Left colon (tissue), 2 donors: ENCODE measurements around the gene G6PD. TPM values are rescaled to one million over a fixed set of nuclear protein-coding genes. Genes with fewer than 3 reads are reported as not detected.

Experiments
- ATAC-seq: fragments of 200-7000 bp; cut with Tn5 transposase; one replicate; pipeline ENCODE4 v1.9.1; 2020; ENCODE audit warnings: mild to moderate bottlenecking, moderate library complexity
- DNase-seq, 2 donors: peaks; one replicate each; pipeline ENCODE4 v3.0.0-alpha.2; 2020
- intact Hi-C, 2 donors: fragments of 100-400 bp; cut with DNase I in 1 of 2; cut with micrococcal nuclease in 1 of 2; formaldehyde crosslinking; loops; one replicate each; pipeline versions ENCODE4 v1.11.2 to v1.14.0; 2022; cut with DNase I, micrococcal nuclease
- total RNA-seq, 2 donors: library from RNA; stranded (reverse); fragmentation: NEBNext Ultra II Directional; extraction: Animal tissue kit (Norgen Biotek cat#: 25700); gene quantifications; one replicate each; pipeline ENCODE4 v1.2.1, GENCODE V29; 2021
- donor health status: DM: no; HTN: no; CAD: no.
- donor health status: DM: yes; HTN: yes; CAD: no.

The G6PD gene
- total RNA-seq, 2 donors from 2014 or later, result 30.5 to 34.2 TPM

DNA sequence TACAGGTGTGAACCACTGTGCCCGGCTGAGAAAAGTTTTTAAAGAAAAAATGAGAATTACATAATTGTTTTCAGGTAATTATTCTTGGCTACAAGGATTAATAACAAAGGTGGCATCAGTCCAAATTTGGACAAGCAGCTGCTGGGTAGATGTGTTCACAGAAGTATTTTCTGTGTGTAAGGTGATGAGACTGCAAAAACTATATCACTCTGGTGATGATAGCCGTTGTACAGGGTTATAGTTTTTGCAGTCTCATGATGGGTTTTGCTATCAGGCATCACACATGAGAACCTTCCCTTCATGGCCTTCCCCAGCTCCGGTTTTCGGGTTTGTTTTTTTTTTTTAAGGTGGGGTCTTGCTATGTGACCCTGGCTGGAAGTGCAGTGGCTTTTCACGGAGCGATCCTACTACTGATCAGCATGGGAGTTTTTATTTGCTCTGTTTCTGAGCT is 51.1 kb downstream of the G6PD start:
- DNase-seq (no peak), ATAC-seq (no peak)
- intact Hi-C loops, result no loop called here

DNA sequence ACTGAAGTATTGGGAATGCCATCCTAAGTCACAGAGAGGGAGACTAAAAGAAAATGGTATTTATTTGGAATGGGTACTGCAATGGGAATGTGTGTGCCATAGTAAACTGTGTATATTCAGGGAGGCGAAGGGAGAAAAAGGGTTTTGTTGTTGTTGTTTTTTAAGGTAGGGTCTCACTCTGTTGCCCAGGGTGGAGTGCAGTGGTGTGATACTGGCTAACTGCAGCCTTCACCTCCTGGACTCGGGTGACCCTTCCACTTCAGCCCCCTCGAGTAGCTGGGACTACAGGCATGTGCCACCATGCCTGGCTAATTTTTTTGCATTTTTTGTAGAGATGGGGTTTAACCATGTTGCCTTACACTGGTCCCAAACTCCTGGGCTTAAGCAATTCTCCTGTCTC is 51.9 kb downstream of the G6PD start:
- intact Hi-C loops, result no loop called here
- ATAC-seq, result no peak
- no peak for DNase-seq

DNA sequence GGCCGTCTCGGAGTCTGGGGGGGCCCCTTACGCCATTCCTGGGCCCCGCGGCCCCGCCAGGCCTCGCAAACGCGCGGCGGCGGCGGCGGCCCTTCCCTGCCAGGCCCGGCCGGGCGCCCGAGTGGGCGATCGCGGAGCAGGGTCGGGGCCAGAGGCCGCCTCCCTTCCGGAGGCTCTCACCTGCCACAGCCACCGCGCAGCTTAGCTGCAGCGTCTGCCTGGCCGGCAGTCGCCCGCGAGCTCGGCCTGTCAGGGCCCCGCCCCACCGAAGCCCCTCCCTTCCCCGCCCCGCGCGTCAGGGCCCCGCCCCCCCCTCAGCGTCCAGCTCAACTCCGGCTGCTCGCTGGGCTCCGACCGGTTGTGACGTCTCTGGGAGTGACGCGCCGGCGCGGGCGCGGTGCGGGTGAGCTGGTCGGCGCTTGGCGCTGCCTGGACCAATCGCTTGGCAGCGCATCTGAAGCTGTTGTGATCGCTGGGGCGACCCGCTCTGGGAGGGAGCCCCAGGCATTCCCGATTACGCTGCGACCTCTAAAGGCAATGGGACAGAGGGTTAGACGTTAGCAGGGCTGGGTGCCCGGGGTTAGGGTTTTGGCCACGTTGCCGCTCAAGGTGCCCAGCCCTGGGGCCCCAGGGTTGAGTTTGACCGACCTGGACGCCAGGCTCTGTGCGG is 56.1 kb downstream of the G6PD start, which contains the start of gene SLC10A3:
TSS of gene SLC10A3 (minus strand) at position 216 of the 670 bp plus-strand sequence. CDS start 1,689 bp downstream, outside the sequence.
- ATAC-seq (peak; percentile 86), DNase-seq (peak; percentile 90 to 93)
- intact Hi-C loops, result no loop called here

DNA sequence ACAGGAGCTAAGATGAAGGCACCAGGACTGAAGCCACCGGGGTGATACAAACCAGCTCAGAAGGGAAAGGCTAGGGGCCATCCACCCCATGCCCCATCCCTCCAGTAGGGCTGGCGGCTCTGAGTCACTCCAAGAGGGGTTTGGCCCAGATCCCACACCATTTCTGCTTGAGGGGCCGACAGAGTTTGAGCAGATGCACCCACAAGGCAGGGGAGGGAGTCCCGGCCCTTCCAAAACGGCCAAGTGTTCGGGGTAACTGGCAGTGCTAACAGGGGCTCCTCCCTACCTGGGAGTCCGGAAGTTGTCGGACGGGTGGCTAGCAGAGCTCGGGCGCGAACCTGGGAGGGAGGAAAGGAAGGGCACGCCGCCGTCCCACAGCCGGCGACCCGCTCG is 56.6 kb downstream of the G6PD start:
- intact Hi-C loops, result no loop called here
- ATAC-seq, result peak; percentile 19
- DNase-seq, result peak; percentile 43

DNA sequence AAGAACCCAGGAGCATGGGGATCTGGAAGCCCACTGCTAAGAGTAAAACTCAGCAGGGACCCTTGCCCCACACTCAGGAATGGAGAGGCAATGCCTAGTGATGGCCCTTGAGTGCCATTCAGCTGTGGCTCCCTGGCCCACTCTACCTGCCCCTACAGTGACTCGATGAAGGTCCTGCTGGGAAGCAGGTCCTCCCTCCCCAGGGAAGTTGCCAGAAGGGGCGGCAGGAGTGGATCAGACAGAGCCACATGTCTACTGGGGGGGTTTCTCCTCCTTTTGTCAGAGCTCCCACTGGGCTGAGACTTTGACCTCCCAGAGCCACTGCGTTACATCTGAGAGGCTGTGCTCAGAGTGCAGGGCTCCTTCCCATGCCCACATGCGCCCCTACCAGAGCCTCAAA is 57.5 kb downstream of the G6PD start:
- intact Hi-C loops, result no loop called here
- ATAC-seq (no peak), DNase-seq (no peak)

DNA sequence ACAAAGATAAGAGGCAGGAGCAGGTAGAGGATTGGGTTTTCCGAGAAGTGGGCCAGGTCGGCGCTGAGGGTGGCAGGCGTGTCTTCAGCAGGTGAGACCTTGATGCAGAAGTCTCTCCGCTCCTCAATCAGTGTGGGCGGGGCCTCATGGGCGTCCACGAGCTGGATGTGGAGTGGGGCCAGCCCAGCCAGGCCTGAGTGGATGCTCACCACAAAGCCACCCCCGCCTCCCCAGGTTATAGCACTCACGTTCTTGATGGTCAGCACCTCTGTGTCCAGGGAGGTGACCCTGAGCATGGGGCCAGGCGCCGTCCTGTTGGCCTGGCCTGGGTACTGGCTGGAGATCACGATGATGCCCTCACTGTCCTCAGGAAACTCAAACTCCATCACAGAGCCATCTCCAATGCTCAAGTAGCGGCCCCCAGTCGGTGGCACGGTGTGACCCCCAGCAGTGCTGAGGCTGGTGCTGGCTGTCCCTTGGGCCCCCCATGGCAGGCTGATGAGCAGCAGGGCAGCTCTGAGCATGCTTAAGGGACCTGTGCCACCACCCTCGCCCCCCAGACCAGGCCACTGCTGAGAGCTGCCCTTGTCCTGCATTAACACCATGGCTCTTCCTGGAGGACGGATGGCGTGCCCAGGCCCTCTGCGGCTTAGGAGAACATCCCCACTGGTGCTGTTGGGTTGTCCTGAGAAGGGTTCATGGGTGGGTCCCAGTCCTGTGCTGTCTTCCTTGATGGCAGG is 58.1 kb downstream of the G6PD start:
- intact Hi-C loops, result no loop called here
- DNase-seq (no peak), ATAC-seq (no peak)

DNA sequence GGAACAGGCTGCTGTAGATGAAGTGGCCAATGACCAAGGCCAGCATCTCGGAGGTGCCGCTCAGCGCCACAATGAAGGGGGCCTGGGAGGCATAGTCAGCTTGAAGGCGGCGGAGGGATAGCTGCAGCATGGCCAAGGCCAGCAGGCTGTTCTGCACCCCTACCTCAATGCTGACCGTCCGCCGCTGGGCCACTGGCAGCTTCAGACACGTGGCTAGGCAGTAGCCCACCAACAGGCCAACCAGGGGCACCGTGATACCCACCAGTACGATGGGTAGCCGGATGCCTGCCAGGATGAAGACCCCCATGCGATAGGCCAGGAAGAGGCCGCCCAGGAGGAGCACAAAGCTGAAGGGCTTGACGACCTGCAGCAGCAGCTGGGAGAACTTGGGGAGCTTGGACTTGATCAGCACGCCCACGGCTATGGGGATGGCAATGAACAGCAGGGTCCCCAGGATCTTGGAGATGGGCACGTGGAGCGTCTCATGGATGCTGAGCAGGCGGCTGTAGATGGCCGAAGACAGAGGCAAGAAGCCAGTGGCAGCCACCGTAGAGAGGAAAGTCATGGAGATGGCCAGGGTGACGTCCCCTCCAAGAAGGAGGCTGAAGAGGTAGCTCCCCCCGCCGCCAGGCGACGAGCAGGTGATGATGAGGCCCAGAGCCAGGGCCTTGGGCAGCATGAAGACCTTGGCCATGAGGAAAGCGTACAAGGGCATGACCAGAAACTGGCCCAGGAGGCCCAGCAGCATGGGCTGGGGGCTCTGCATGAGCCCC is 58.9 kb downstream of the G6PD start:
- intact Hi-C loops, result no loop called here
- no peak for ATAC-seq
- DNase-seq, result no peak

DNA sequence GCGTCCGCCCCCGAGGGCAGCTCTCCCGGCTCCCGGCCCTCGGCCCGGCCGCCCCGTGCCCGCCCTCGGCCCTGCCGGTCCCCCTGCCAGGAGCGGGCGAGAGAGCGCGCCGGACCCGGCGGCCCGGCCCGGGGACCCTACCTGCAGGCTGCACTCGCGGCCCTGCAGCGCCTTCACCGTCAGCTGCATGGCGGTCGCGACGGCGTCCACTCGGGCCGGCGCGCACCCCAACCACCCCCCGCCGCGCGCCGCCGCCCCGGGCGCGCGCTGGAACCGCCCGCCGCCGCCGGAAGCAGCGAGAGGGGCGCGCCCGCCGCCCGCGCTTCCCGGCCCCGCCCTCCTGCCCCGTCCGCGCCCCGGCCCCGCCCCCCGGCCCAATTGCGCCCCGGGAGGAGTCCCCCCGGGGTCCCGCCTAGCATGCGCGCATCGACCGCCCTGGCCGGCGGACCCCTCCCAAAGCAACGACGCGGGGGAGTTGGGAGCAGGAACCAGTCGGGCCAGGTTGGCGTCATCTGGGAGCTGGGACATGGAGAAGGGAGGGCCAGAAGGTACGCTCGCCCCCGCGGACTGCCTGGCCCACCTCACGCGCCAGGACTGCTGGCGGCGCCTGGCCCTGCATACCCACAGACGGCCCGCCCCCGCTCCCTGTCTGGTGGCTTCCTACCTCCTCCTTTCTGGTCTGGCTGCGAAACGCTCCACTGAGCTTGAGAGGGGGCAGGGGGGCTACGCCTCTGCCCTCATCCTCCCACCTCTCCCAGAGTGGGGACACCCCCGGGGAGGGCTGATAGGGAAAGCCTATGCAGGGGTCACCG is 60.0 kb downstream of the G6PD start, which contains the start of gene UBL4A:
TSS of gene UBL4A (minus strand) at position 220 of the 812 bp plus-strand sequence. CDS start at position 189, 31 bp downstream.
- intact Hi-C loops, result no loop called here
- ATAC-seq, result peak; percentile 48
- DNase-seq, result peak; percentile 59 to 66

DNA sequence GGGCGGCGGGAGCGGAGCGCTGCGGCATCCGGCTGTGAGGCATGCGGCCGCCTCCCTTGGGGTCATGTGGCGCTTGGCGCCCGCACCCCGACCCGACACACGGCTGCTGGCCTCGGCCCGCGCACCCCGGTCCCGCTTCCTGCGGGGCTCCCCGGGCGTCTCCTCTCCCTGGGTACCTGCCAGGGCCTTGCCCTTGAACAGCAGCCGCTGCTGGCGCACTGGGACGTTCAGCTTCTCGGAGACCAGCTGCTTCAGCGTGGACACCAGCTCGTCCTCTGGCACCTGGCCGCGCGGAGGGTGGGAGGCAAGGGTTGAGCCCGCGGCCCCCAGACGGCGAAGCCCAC is 60.6 kb downstream of the G6PD start:
- DNase-seq, result peak in 1 of 2 donors; percentile 44
- ATAC-seq, result peak; percentile 12
- intact Hi-C loops, result no loop called here

DNA sequence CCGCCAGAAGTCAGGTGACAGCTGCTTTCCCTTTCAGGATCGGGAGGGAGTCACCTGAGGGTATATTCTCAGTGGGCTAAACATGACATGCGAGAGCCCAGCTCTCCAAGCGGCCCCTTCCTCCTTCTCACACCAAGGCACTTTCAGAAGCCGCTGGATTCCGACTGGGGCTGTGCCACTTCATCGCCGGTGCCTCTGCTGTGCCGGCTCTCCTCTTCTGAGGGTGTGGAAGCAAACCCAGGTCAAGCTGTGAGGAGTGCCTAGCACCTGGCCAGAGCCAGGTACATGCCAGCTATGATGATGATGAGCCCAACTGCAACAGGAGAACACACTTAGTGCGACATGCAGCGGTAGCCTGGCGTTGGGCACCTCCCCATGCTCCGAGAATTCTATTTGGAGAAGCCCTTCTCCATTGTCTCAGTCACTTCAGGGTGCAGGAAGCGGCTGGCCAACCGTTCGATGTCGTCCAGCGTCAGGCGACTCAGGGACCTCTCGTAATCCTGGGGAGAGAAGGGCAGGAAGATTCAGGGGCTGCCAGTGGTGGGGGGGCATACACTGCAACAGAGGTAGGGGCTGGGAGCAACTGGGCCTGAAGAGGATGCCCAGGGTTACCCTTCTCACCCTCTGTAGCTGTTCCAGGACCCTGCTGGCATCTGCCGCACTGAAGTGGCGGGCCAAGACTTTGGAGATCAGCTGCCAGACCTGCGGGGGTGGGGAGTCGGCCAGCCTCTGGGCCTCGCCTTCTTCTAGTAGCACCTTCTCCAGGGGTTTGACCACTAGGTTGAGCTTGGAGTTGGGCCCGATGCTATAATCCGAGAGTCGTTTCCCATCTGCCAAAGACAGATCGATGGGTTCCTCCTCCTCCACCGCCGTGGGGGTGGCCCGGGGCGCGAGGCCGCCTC is 61.2 kb downstream of the G6PD start:
- DNase-seq (no peak), ATAC-seq (no peak)
- intact Hi-C loops, result no loop called here

DNA sequence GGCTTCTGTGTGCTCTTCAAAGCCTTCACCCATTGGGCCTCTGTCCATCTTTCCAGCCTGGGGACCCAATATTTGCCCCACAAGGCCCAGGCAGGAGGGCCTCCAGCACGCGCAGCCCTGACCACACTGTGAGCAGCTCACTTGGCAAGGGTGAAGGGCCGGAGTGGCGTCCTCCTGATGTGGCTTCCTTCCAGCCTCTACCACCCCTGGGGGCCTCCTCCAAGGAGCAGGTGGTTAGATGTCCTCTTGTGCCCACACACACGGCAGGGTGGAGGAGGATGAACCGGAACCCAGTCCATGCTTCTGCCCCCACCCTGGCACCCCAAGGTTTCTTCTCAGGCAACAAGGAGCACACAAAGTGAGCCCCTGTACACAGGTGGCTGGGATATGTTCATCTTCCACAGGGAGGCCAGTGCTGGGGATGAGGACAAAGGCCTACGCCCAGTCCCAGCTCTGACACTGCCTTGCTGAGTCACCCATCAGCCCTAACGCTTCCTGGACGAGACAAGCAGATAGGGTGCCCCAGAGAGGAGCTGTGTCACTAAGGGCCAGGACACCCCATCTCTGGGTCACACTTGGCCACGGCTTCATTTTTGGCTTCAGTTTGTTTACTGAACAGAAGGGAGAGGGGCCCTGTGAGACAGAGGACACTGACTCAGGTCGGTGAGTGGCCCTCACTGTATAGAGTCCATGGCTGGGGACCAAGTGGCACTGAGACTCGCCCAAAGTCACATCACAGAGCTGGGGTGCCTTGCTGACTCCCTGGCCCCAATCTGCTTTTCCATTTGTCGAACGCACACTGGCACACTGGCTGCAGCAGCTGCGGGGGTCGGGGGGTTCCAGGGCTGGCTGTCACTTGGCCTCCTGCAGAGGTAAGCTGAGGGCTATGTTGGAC is 62.1 kb downstream of the G6PD start:
- intact Hi-C loops, result no loop called here
- ATAC-seq (peak; percentile 38), DNase-seq (no peak)

DNA sequence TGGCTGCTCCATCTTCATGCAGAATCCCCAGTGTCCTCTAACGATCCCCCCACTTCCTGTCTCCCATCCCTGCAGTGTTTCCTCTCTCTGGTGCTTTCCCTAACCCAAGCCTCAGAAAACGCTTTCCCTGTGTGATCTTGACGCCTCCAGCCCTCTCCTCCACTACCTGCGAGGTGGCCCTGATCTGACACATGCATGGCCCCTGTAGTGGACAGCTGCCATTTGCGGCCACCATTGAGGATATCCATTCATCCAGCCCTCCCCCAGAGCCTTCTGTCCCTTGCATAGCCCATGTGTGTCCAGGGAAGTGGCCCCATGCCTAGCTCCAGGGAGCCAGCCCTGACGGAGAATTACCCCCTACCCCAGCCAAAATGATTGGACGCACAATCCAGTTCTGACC is 63.3 kb downstream of the G6PD start:
- DNase-seq (no peak), ATAC-seq (no peak)
- intact Hi-C loops, result no loop called here

DNA sequence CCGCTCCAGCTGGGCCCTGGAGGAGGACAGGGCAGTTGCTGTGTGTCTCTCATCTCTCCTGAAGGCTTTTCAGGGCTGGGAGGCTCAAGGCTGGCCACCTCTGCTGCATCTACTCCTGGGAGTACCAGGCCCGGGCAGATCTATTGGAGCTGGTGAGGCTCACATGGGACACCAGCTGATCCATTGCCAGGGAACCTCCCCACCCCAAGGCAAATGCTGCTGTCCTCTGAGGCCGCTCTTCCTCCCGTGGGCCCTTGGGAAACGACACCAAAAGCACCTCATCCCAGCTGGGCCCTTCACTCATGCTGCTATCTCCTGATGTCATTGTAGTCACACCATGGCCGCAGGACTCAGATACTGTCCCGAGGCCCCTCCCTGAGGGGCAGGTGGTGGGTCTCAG is 63.9 kb downstream of the G6PD start:
- intact Hi-C loops, result no loop called here
- ATAC-seq (no peak), DNase-seq (no peak)

DNA sequence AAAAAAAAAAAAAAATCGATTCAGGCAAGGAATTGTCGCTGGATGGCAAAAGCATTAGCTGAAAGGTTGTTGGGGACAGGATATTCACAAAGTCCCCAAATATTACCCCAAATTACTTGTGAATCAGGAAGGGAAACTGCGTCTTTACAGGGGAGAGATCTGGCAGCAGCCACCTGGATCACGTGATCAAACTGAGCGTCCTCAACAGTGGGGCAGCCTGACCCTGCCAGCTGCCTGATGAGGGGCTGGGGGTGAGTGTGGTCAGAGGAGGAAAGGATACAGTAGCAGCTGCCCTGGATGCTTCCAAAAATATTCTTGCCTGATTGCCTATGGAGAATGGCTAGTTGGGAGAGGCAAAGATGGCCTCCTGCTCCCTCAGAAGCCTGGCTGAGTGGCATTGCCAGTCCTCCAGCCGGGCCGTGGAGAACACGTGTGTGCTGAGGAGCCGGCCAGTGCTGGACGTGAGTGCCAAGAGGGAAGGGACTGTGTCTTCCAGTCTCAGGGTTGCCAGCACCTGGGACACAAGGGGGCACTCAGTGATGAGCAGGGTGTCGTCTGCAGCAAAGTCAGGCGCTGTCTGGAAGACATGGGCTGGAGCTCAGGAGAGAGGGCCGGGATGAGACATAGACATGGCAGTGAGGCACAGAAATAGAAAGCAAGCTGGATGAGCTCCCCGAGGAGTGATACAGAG is 64.6 kb downstream of the G6PD start:
- intact Hi-C loops, result no loop called here
- ATAC-seq, result no peak
- DNase-seq, result no peak
